Stomach (tissue), 9 donors: ENCODE measurements around the gene APLP1. TPM values are rescaled to one million over a fixed set of nuclear protein-coding genes. Genes with fewer than 3 reads are reported as not detected.
"Not testable (repeated sequence)": the region's sequence is repeated elsewhere in the genome, so short reads cannot be mapped to it uniquely, and the experiment has no call there.

Source experiments
- DNase-seq, 2 donors: peaks; one replicate each; pipeline versions ENCODE4 v3.0.0 to v3.0.0-alpha.2; 2013 to 2019
- H3K27ac ChIP-seq, 5 donors: fragments of 200-600 bp in 4 of 5; sonication (generic) in 4 of 5; one replicate each; pipeline ENCODE4 v1.5.1; 2013 to 2019; ENCODE audit warnings: mild to moderate bottlenecking in 1 of 5, moderate library complexity in 1 of 5
- H3K27me3 ChIP-seq, 3 donors: fragments of 200-600 bp; sonication (generic); one replicate each; pipeline ENCODE4 v1.5.1; 2017 to 2019; ENCODE audit warnings: mixed run types in 1 of 3
- H3K36me3 ChIP-seq, 4 donors: fragments of 200-600 bp; sonication (generic); 1 replicate in 3 of 4; 2 replicates in 1 of 4; pipeline ENCODE4 v1.5.1; 2016 to 2019
- H3K4me1 ChIP-seq, 4 donors: fragments of 200-600 bp; sonication (generic); one replicate each; pipeline ENCODE4 v1.5.1; 2016 to 2019
- H3K4me3 ChIP-seq, 4 donors: fragments of 200-600 bp; sonication (generic) in 3 of 4; one replicate each; pipeline ENCODE4 v1.5.1; 2016 to 2019; ENCODE audit warnings: mild to moderate bottlenecking in 1 of 4
- H3K9me3 ChIP-seq, 4 donors: fragments of 200-600 bp; sonication (generic); one replicate each; pipeline ENCODE4 v1.5.1; 2016 to 2019
- CTCF ChIP-seq, 7 experiments: fragments of 450-650 bp in 4 of 7; fragments of 200-600 bp in 3 of 7; sonication (generic) in 3 of 7; IDR thresholded peaks; one replicate each; pipeline ENCODE4 v1.5.1; 2016 to 2019; ENCODE audit warnings: antibody characterized with exemption in 7 of 7, control low read depth in 2 of 7, mild to moderate bottlenecking in 1 of 7
- EP300 ChIP-seq: sonication (generic); formaldehyde crosslinking; IDR thresholded peaks from one replicate; pipeline ENCODE4 v1.6.1; 2017; ENCODE audit warnings: antibody characterized with exemption
- POLR2A ChIP-seq, 4 donors: fragments of 450-650 bp; IDR thresholded peaks; one replicate each; pipeline ENCODE4 v1.6.1; 2016; ENCODE audit warnings: antibody characterized with exemption in 4 of 4, control low read depth in 2 of 4, mild to moderate bottlenecking in 1 of 4, moderate library complexity in 1 of 4
- POLR2AphosphoS5 ChIP-seq, 3 donors: sonication (generic); formaldehyde crosslinking; IDR thresholded peaks; one replicate each; pipeline ENCODE4 v1.6.1; 2016; ENCODE audit warnings: antibody characterized with exemption in 3 of 3
- WGBS, 5 donors: extraction: QIAGEN DNeasy Blood & Tissue Kit in 3 of 5; methylation state at CpG; one replicate each; pipeline versions ENCODE4 v1.1.5 to v1.1.7; 2013 to 2018; 5-methylcytosine and 5-hydroxymethylcytosine counted together
- intact Hi-C: fragments of 100-400 bp; cut with DNase I; formaldehyde crosslinking; loops from one replicate; pipeline ENCODE4 v1.15.1; 2023; ENCODE audit warnings: low total_unique reads
- polyA plus RNA-seq, 3 donors: library from polyadenylated mRNA; stranded (reverse); fragments of 200-250 nt; gene quantifications; one replicate each; pipeline ENCODE4 v1.2.3, GENCODE V29; 2013
- total RNA-seq, 5 donors: library from RNA; depleted of rRNA; stranded (reverse); fragments of >200 nt; gene quantifications; one replicate each; pipeline versions ENCODE4 v1.1.0 to v1.2.3, GENCODE V29; 2014 to 2016
- donor health status: healthy with polysubstance abuse.
- donor health status: Bipolar disorder and iron deficiency.
- donor health status: healthy.

APLP1 gene
- total and polyA plus RNA-seq, 8 donors: 5.3 to 76.5 (median 18.4) TPM

GRCh38 chr19:35863018-35863417 lies 5.4 kb upstream of the APLP1 start:
- H3K4me3 ChIP-seq: no peak overlapping the region
- TF ChIP-seq EP300: no peak
- no peak for TF ChIP-seq POLR2AphosphoS5 (IDR thresholded peaks at IDR 0.05)
- no peak for TF ChIP-seq POLR2A (IDR thresholded peaks at IDR 0.05)
- no peak for TF ChIP-seq CTCF (IDR thresholded peaks at IDR 0.05)
- peaks cover 6 to 88% (median 29%) of the 10 kb centered on the region in 3 donors for H3K27me3 ChIP-seq
- no peaks in the 10 kb centered on the region for H3K9me3 ChIP-seq
- intact Hi-C loops: no loop called here
- WGBS, 5 donors: 88 to 95% (median 90%) methylated on average over 5 of the region's 5 CpGs
- peaks cover 1 to 17% (median 13%) of the 10 kb centered on the region in 4 donors for H3K4me1 ChIP-seq
- no peak overlapping the region for H3K27ac ChIP-seq
- H3K36me3 ChIP-seq: no peaks in the 10 kb centered on the region
- DNase-seq: no peak

DNA sequence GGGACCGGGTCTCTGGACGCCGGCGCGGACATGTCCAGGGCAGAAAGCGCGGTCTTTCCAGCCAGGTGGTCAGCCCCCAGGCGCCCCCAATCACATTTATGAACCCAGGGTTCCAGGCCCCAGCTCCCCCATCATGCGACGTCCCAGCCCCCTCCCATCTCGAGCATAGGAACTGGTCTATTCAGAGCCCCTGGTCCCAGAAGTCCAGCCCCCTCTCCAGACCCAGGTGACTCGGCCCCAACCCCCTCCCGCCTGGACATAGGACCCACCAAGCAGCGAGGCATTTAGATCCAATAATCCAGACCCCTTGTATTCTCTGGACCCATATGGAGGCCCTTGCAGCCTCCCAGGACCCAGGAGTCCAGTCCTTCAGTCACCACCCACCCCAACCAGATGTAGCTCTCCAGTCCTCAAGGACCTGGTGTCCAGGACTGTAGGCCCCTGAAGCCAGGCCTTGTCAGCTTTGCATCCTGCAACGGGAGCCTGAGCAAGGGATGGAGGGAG lies 501 bp downstream of the APLP1 start:
- intact Hi-C loops: no loop called here
- TF ChIP-seq POLR2AphosphoS5 (IDR thresholded peaks at IDR 0.05) (no peak), CTCF (IDR thresholded peaks at IDR 0.05) (no peak), POLR2A (IDR thresholded peaks at IDR 0.05) (no peak), EP300 (no peak)
- Histone ChIP-seq H3K36me3 (peaks cover 0 to 6% (median 0%) of the 10 kb centered on the region in 4 donors), H3K27ac (peak overlapping the region; percentile 42 to 79 (median 67)), H3K4me3 (peak overlapping the region; percentile 56 to 63 (median 58)), H3K27me3 (peaks cover 0 to 76% (median 17%) of the 10 kb centered on the region in 3 donors), H3K4me1 (peaks cover 21 to 27% (median 24%) of the 10 kb centered on the region in 4 donors), H3K9me3 (no peaks in the 10 kb centered on the region)
- WGBS, 5 donors: 0 to 2% (median 1%) methylated on average over 1 to 15 of the region's 15 CpGs
- DNase-seq: no peak

GRCh38 chr19:35869327-35870123 lies 1.2 kb downstream of the APLP1 start:
- intact Hi-C loops: no loop called here
- Histone ChIP-seq H3K4me3 (peak overlapping the region; percentile 56 to 63 (median 58)), H3K36me3 (peaks cover 0 to 6% (median 2%) of the 10 kb centered on the region in 4 donors), H3K27ac (peak overlapping the region in 4 of 5 donors; percentile 6 to 77 (median 46)), H3K9me3 (no peaks in the 10 kb centered on the region), H3K4me1 (peaks cover 21 to 27% (median 24%) of the 10 kb centered on the region in 4 donors), H3K27me3 (peaks cover 0 to 70% (median 17%) of the 10 kb centered on the region in 3 donors)
- peak; percentile 88 to 94 for DNase-seq
- TF ChIP-seq EP300 (no peak), POLR2AphosphoS5 (IDR thresholded peaks at IDR 0.05) (peak in 1 of 3 donors; percentile 39)
- WGBS, 5 donors: 1 to 2% (median 1%) methylated on average over 22 to 51 of the region's 51 CpGs

DNA sequence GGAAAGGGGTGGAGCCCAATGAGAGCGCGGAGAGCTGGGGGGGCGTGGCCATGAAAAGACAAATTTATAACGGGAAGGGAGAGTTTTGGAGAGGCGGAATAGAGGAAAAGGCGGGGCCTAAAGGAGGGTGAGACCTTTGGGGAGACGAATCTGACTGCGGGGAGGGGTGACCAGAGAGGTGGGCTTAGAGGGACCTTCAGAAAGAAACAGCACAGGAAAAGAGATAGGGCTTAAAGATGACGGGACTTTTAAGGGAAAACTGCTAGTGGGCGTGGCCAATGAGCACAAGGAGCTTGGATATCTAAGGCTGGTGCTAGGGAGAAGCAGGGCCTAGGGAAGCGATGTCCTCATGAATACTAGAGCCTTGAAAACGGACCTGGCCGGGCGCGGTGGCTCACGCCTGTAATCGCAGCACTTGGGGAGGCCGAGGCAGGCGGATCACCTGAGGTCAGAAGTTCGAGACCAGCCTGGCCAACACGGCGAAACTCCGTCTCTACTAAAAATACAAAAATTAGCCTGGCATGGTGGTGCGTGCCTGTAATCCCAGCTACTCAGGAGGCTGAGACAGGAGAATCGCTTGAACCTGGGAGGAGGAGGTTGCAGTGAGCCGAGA lies 1.9 kb downstream of the APLP1 start:
- peaks cover 21 to 27% (median 24%) of the 10 kb centered on the region in 4 donors for H3K4me1 ChIP-seq
- H3K36me3 ChIP-seq, H3K27ac ChIP-seq, intact Hi-C loops, H3K9me3 ChIP-seq: not testable (repeated sequence)
- H3K4me3 ChIP-seq: peak overlapping the region; percentile 56 to 63 (median 58)
- WGBS, 5 donors: 42 to 60% (median 54%) methylated on average over 26 of the region's 26 CpGs
- peaks cover 0 to 67% (median 17%) of the 10 kb centered on the region in 3 donors for H3K27me3 ChIP-seq
- DNase-seq: peak in 1 of 2 donors; percentile 24

- H3K27ac ChIP-seq: no peak overlapping the region
- H3K9me3 ChIP-seq: no peaks in the 10 kb centered on the region
- intact Hi-C loops: no loop called here
- H3K4me1 ChIP-seq: peaks cover 21 to 27% (median 24%) of the 10 kb centered on the region in 4 donors
- no peak for DNase-seq
- H3K36me3 ChIP-seq: peaks cover 0 to 7% (median 3%) of the 10 kb centered on the region in 4 donors
- TF ChIP-seq CTCF (IDR thresholded peaks at IDR 0.05) (no peak), EP300 (no peak), POLR2A (IDR thresholded peaks at IDR 0.05) (no peak), POLR2AphosphoS5 (IDR thresholded peaks at IDR 0.05) (no peak)
- no peak overlapping the region for H3K4me3 ChIP-seq
- H3K27me3 ChIP-seq: peaks cover 0 to 67% (median 17%) of the 10 kb centered on the region in 3 donors
- WGBS, 5 donors: 82 to 92% (median 89%) methylated on average over 11 to 12 of the region's 12 CpGs
Measured at GRCh38 chr19:35870798-35871197, 2.4 kb downstream of the APLP1 start.
